GM18951 (cell line): ENCODE results near the gene ADGRD1.

Experiments used
- POLR2A ChIP-seq: IDR thresholded peaks from 4 replicates; pipeline ENCODE4 v1.6.1; 2011; ENCODE audit warnings: mild to moderate bottlenecking; ENCODE audit not compliant: insufficient read length, insufficient read depth; ENCODE audit errors: extremely low read depth
- in situ Hi-C: fragments of 300-500 bp; cut with MboI; formaldehyde crosslinking; loops from one replicate; pipeline ENCODE4 v1.12.0; 2022; ENCODE audit warnings: low sequenced_read_pairs, mixed read lengths, inconsistent platforms; ENCODE audit not compliant: unreplicated experiment

Gene ADGRD1

DNA sequence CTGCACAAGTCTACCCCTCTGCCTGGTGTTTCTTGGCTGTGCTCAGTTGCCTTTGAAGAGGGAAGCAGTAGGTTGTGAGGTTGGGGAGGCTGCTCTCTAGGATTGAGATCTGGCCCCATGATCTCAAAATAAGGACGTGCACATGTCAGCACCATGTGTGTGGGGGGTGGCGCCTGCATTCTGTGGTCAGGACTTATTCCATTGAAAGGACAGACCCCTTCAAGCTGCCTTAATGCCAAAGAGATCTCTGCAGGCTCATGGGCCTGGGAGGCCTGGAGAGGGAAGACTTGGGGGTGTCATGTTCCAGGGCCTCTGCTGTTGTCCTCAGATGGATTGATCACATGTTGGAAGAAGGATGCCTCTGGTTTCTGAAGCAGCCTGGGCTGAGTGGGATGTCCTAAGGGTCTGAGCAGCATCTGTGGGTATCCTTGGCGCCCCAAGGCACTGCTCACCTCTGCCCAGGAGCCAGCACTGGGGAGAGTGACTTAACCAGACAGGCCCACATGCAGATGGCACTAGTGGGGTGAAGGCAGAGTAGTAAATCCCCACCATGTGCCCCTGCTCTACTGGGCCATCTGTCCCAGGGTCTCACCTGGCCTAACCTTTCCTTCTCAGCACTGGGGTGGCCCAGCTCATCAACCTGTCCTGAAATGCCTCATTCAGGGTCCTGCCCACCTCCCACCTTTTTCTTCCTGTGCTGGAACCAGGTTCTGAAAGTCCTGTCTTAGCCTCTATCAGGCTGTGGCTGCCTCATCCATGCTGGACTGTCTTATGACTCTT lies 118.9 kb downstream of the ADGRD1 start:
- TF ChIP-seq POLR2A = no peak
- in situ Hi-C loops = no loop called here

DNA sequence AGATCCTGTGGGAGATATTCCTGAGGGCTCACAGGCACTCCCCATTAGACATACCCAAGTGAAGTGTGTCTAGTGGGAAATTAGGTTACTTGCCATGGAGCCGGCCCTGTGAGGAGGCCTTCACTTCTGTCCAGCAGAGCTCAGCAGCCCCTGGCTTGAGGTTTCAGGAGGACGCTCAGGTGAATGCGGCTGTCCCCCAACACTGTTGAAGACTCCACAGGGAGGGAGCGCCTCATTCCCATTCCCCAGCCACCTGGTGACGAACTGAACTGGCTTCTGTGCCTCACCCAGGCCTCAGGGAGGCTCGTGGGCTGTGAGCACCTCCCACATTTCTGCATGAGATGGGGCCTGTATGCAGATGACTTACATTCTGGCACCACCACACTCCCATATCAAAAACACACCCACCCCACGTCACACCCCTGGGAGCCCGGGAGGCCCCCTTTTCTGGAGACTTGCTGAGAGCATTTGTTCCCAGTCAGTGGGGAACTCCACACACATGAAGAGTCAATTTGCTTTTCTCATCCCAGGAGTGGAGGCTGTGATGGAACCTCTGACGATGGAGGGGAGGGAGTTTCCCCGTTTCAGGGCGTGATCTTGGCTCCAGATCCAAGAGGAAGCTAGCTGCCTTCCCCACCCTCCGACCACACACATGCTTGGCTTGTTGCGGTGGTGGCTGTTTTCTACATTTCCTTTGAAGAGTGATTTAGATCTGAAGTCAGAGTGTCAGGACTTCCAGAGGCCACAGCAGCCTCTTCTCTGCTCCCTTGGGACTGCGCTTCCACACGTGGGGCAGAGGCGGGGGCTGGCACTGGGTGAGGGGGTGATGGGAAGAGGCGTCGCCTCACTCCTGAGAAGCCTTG lies 120.7 kb downstream of the ADGRD1 start:
- in situ Hi-C loops = no loop called here
- no peak for TF ChIP-seq POLR2A

DNA sequence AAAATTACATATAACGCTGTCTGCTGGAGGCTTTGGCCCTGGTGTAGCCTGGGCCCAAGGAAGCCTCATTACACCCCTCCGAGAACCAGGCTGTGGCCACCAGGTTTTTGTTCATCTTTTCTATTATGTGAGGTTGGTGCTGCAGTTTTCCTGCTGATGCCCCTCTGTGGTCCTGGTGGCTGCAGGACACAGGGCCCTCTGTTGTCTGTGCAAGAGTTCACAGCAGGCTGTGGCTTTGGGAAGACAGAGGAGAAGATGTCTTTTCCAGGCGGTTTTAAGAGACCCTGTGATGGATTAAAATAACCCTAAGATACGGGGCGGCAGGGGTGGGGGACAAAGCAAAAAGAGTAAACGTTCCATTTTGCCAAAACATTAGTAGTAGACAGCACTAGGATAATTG lies 121.5 kb downstream of the ADGRD1 start:
- in situ Hi-C loops = no loop called here
- TF ChIP-seq POLR2A = no peak

DNA sequence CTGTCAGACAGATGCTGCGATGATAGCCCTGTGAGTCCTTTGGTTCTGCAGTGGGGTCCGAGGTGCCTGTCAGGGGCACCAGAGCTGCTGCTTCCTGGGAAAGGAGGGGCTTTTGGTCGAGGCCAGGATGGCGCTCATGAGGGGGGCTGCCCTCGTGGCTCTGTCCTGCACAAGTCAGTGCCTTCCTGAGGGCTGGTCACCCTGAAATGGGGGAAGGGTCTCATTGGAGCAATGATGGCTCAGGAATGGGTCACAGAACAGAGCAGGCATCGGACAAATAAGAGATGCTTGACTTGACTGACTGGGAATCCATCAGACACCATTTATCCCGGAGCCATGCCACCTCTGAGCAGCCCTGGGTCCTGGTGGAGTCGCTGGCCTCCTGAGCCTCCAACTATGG lies 121.9 kb downstream of the ADGRD1 start:
- TF ChIP-seq POLR2A = no peak
- in situ Hi-C loops = no loop called here

DNA sequence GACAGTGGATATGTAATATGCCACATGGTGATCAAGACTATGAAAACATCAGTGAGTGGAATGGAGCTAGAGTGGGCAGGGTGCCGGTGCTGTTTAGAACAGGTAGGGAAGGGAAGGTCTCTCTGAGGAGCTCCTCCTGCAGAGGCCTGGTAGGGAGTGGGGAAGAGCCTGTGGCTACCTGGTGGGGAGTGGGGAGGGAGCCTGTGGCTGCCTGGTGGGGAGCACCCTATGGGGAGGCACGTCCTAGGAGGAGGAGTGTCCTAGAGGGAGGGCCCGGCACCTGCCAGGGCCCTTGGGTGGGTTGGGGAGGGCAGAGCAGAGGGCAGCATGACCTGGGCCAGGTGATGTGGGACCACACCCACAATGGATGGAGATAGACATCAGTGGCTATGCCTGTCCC lies 122.6 kb downstream of the ADGRD1 start:
- in situ Hi-C loops = no loop called here
- TF ChIP-seq POLR2A = no peak

DNA sequence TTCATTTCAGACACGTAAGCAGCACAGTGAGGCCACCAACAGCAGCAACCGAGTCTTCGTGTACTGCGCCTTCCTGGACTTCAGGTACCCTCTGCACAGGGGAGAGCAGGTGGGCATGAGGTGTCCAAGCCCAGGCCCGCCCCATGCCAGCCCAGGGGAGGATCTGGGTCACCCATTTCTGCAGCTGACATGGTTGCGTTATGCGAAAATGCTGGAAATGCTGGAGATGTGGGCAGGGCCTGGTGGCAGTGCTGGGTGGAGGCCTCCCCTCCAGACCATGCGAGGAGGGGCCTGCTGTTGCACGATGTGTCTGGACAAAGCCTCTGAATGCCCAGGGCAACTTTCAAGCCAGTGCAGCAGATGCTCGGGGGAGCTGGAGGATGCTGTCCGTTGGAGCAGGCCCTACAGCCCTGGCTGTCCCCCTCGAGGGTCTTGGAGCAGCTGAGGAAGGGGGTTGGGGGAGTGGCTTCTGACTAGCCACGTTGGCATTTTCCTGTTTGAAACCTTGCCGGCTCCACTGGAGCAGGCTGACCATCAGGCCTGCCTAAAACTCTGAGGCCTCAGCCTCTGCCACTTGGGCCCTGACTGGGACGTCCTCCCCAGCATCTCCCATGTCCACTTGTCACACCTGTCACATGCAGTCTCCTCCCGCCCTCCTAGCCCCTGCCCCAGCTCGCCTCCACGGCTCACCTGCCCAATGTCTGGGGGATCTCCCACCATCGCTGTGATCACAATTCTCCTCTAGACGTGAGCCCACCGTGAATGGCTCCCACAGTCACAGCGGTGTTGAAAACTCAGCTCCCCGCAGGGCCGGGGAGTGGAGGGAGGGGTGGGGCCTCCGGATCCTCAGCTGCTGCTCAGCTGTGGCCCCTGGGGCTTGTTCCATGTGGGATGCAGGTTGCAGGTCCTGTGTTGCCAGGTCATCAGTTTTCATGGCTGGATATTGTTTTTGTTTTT lies 123.4 kb downstream of the ADGRD1 start:
- no peak for TF ChIP-seq POLR2A
- in situ Hi-C loops = no loop called here

DNA sequence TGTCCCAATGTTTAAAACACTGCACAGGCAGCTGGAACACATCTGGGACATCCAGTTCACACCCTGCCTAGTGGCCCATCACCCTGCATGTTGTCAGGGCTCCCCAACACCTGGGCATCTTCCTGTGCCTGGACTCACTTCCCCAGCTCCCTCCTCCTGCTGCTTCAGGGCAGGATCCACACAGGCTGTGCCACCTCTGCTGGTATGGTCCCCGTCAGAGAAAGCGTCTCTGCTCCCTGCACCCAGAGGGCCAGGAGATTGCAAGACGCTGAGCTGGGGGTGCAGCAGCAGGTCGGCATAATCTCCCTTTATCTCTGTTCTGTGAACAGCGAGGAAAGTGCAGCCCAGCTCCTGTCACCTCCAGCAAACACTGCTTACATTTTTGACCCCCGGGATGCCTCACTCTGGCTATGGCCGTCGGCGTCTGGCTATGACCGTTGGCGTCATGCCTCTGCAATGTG lies 124.3 kb downstream of the ADGRD1 start:
- no peak for TF ChIP-seq POLR2A
- in situ Hi-C loops = no loop called here

DNA sequence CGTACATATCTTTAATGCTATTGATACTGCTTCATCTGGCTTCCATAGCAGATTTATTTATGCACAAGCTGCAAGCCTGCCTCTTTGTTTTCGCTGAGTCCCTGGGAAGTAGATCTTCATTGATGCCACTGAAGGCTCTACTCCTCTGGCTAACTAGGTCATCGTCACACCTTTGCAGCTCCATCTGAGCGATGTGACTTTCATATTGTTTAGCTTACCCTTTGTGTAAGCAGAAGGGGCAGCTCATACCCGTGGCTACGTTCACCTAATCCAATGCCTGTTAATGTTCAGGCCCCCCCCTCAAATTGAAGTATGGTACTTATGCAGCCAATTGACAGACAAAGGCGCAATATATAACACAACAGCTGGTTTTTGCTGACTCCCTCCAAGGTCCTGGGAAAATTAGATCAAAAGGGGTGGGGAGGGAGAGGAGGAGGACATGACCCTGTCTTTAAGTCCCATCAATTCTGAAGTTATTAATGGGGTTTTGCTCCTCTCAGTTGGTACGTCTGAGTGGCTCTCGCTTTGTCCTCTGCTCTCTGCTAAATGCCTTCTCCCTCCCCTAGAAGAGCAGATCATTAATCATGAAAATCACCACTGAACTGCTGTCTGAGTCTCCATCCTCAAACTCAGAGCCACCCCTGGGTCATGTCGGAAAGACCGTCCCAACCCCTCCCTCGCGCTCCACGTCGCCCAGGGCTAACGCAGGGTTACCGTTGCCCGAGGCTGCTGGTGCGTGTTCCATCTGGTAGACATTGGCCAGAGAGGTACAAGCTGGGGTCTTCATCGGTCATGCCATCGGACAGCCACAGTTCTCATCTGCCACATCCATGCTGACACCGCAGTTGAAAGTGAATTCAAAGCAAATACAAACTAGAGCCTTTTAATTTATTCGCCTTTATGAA lies 128.8 kb downstream of the ADGRD1 start:
- in situ Hi-C loops = no loop called here
- TF ChIP-seq POLR2A = no peak

DNA sequence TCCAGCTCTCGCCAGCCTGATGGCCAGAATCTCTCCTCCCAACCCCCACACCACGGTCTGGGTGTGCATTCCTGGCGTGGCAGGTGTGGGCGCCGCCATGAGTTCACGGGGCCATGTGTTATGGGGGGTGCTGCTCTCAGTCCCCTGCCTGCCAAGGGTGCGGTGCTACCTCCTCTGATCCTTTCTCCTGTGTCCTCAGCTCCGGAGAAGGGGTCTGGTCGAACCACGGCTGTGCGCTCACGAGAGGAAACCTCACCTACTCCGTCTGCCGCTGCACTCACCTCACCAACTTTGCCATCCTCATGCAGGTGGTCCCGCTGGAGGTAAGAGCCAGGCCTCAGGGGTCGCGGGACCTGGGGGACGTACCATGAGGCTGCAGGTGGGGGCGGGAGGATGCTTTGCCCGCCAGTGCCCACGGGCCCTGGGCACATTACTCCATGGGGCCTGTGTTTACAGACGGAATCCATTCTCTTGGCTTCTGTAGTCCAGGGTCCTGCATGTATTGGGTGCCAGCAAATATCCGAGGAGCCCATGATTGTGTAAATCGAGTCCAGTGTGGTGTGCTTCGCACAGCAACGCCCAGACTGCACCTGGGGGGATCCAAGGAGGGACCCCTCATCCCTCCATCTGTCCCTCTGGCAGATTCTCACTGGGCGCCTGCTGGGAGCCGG lies 130.8 kb downstream of the ADGRD1 start:
- in situ Hi-C loops = no loop called here
- TF ChIP-seq POLR2A = no peak

DNA sequence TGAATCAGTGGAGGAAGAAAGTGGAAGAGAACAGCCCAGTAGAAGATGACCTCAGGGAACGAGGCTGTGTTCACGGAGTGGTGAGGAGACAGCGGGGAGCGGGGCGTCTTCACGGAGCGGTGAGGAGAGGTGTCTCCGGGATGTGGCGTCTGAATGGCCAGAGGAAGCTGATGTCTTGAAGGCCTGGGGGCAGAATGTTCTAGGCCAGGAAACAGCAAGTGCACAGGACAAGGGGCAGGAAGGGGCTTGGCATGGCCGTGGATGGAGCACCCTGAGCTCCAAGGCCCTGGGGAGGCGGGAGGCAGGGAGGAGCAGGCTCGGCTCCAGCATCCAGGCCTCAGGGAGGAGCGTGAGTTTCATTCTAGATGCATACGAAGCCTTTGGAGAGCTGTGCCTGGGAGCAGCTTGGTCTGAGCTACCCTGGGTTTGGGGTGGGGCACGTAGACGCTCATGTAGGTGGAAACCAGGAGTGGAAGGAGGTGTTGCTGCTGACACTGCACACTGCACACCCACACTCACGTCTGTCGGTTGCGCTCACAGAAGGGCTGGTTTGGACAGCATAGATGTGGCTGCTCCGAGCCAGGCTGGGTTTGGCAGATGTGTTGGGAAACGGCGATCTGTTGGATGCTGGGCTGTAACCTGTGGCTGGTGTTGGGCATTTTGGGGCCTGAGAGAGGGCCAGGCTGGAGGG lies 131.6 kb downstream of the ADGRD1 start:
- TF ChIP-seq POLR2A = no peak
- in situ Hi-C loops = no loop called here

DNA sequence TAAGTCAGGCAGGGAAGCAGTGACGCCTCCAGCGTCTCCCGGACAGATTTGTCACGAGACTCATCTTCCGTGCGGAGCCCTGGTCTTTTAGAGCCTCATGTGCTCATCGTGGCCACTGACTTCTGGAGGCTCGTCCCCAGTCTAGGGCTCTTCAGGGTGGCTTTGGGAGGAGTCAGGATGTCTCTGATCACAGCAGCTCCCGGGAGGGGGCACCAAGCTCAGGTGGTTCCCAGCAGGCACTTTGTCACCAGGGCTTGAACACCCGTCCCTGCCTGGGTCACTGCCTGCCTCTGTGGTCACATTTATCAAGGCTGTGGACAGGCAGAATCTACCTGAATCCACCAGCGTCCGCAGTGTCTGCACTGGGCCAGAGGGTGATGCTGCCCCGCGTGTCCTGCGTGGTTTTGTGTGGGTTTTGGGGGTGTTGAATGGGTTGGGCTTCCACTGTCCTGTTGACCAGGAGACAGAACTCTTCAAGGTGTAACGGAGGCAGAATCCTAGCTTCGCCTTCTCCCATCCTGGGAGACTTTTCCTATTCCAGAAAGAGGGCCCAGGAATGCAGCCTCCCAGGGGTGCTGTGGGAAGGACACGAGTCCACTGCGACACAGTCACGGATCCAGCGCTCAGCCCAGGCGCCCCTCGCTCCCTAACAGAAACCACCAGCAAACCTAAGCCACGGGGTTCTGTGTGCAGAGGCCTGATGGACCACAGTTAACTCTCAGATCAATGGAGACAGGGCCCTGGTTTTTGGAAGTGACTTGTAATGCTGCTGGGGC lies 132.3 kb downstream of the ADGRD1 start:
- no peak for TF ChIP-seq POLR2A

More for the DNA sequence above, 132.3 kb downstream of the ADGRD1 start:
- in situ Hi-C loops = no loop called here
